ENCODE results near the gene TEX11.
"Not testable (repeated sequence)": the region's sequence is repeated elsewhere in the genome, so short reads cannot be mapped to it uniquely, and the experiment has no call there.

TEX11 gene

GRCh38 chrX:70826715-70827114 is 81.8 kb downstream of the TEX11 start:
- H3K4me3 ChIP-seq (ENCODE audit: low read depth, low read length): no peak overlapping the region
- no peak for DNase-seq (ENCODE audit: low read depth)
- in situ Hi-C loops (cut with HindIII; ENCODE audit: low sequenced_read_pairs): no loop called here
- TF ChIP-seq CTCF (IDR thresholded peaks at IDR 0.05; ENCODE audit: low read depth, low read length, missing control alignments): no peak

GRCh38 chrX:70825366-70825765 is 83.1 kb downstream of the TEX11 start:
- TF ChIP-seq CTCF (IDR thresholded peaks at IDR 0.05; ENCODE audit: low read depth, low read length, missing control alignments): no peak
- no peak for DNase-seq (ENCODE audit: low read depth)
- in situ Hi-C loops (cut with HindIII; ENCODE audit: low sequenced_read_pairs): no loop called here
- no peak overlapping the region for H3K4me3 ChIP-seq (ENCODE audit: low read depth, low read length)

- TF ChIP-seq CTCF (IDR thresholded peaks at IDR 0.05; ENCODE audit: low read depth, low read length, missing control alignments): no peak
- in situ Hi-C loops (cut with HindIII; ENCODE audit: low sequenced_read_pairs): no loop called here
- no peak for DNase-seq (ENCODE audit: low read depth)
- no peak overlapping the region for H3K4me3 ChIP-seq (ENCODE audit: low read depth, low read length)
Observed at GRCh38 chrX:70808942-70809940, 99.3 kb downstream of the TEX11 start.

- H3K4me3 ChIP-seq (ENCODE audit: low read depth, low read length): no peak overlapping the region
- DNase-seq (ENCODE audit: low read depth): no peak
- no peak for TF ChIP-seq CTCF (IDR thresholded peaks at IDR 0.05; ENCODE audit: low read depth, low read length, missing control alignments)
- in situ Hi-C loops (cut with HindIII; ENCODE audit: low sequenced_read_pairs): no loop called here
Observed at GRCh38 chrX:70806081-70806480, 102.4 kb downstream of the TEX11 start.

GRCh38 chrX:70796742-70797141 is 111.8 kb downstream of the TEX11 start:
- DNase-seq (ENCODE audit: low read depth); H3K4me3 ChIP-seq (ENCODE audit: low read depth, low read length); in situ Hi-C loops (cut with HindIII; ENCODE audit: low sequenced_read_pairs): not testable (repeated sequence)

- in situ Hi-C loops (cut with HindIII; ENCODE audit: low sequenced_read_pairs): no loop called here
- DNase-seq (ENCODE audit: low read depth): no peak
- no peak overlapping the region for H3K4me3 ChIP-seq (ENCODE audit: low read depth, low read length)
- no peak for TF ChIP-seq CTCF (IDR thresholded peaks at IDR 0.05; ENCODE audit: low read depth, low read length, missing control alignments)
Observed at GRCh38 chrX:70774223-70774622, 134.3 kb downstream of the TEX11 start.

- no peak for TF ChIP-seq CTCF (IDR thresholded peaks at IDR 0.05; ENCODE audit: low read depth, low read length, missing control alignments)
- in situ Hi-C loops (cut with HindIII; ENCODE audit: low sequenced_read_pairs): no loop called here
- no peak for DNase-seq (ENCODE audit: low read depth)
- H3K4me3 ChIP-seq (ENCODE audit: low read depth, low read length): no peak overlapping the region
Observed at GRCh38 chrX:70769659-70770227, 138.8 kb downstream of the TEX11 start.

Data from astrocyte of the cerebellum (primary cell).